IMR-90 (cell line): ENCODE data around the gene RAB11FIP3. TPM values are rescaled to one million over a fixed set of nuclear protein-coding genes. Genes with fewer than 3 reads are reported as not detected.

Experiments used
- ATAC-seq: fragments of 200-7000 bp; cut with Tn5 transposase; 2 replicates; pipeline ENCODE4 v1.9.1; 2020; ENCODE audit warnings: low read depth, mild to moderate bottlenecking, moderate library complexity
- BruUV-seq: library from RNA; stranded (reverse); fragments of 400-500 nt; replicated peaks from 2 replicates; lab custom pipeline; 2021; lab: Mats Ljungman, UMichigan
- CTCF ChIA-PET: fragments of 300-600 bp; formaldehyde crosslinking; extraction: SDS; loops from one replicate; lab custom pipeline; 2021; ENCODE audit warnings: antibody characterized with exemption; lab: Yijun Ruan, JAX
- POLR2A ChIA-PET: fragments of 300-600 bp; sonication (Branson Sonifier 250); formaldehyde crosslinking; loops from one replicate; lab custom pipeline; 2022; ENCODE audit warnings: antibody characterized with exemption; ENCODE audit not compliant: unreplicated experiment; lab: Charles Lee
- DNase-seq: peaks from one replicate; pipeline ENCODE4 v3.0.0; 2013
- H2AFZ ChIP-seq: replicated peaks from 2 replicates; pipeline ENCODE3; 2013; ENCODE audit warnings: low read length, mild to moderate bottlenecking; ENCODE audit not compliant: poor library complexity
- H2AK5ac ChIP-seq: 2 replicates; pipeline ENCODE4 v1.6.1; 2013; ENCODE audit warnings: low read depth, low read length, inconsistent platforms
- H2AK9ac ChIP-seq: replicated peaks from 2 replicates; pipeline ENCODE3; 2013; ENCODE audit warnings: mild to moderate bottlenecking, low read depth, low read length, moderate library complexity; ENCODE audit not compliant: poor library complexity
- H2BK120ac ChIP-seq: 2 replicates; pipeline ENCODE4 v1.6.1; 2013; ENCODE audit warnings: low read depth, low read length, inconsistent platforms
- H2BK15ac ChIP-seq: 3 replicates; pipeline ENCODE4 v1.6.1; 2013; ENCODE audit warnings: low read depth, low read length, inconsistent platforms
- H2BK20ac ChIP-seq: 2 replicates; pipeline ENCODE4 v1.6.1; 2013; ENCODE audit warnings: low read depth, mild to moderate bottlenecking, inconsistent platforms, low read length, moderate library complexity
- H2BK5ac ChIP-seq: 2 replicates; pipeline ENCODE4 v1.6.1; 2013; ENCODE audit warnings: mild to moderate bottlenecking, low read depth, low read length, inconsistent platforms; ENCODE audit not compliant: poor library complexity, severe bottlenecking
- H3K14ac ChIP-seq: replicated peaks from 2 replicates; pipeline ENCODE4 v1.6.1; 2013; ENCODE audit warnings: low read depth, low read length, inconsistent platforms
- H3K18ac ChIP-seq: 2 replicates; pipeline ENCODE4 v1.6.1; 2013; ENCODE audit warnings: low read depth, low read length, control low read depth
- H3K23ac ChIP-seq: 2 replicates; pipeline ENCODE4 v1.6.1; 2013; ENCODE audit warnings: low read depth, low read length, inconsistent platforms
- H3K27ac ChIP-seq: 2 replicates; pipeline ENCODE4 v1.5.1; 2013; ENCODE audit warnings: mild to moderate bottlenecking, control low read depth, low read length; ENCODE audit not compliant: insufficient read depth
- H3K27me3 ChIP-seq: 2 replicates; pipeline ENCODE4 v1.6.1; 2013; ENCODE audit warnings: low read length; ENCODE audit not compliant: control insufficient read depth, insufficient read depth
- H3K36me3 ChIP-seq: 2 replicates; pipeline ENCODE4 v1.6.1; 2013; ENCODE audit warnings: low read length, mixed read lengths; ENCODE audit not compliant: control insufficient read depth, insufficient read depth
- H3K4ac ChIP-seq: 2 replicates; pipeline ENCODE4 v1.6.1; 2013; ENCODE audit warnings: low read depth, low read length, inconsistent platforms
- H3K4me1 ChIP-seq: 2 replicates; pipeline ENCODE4 v1.6.1; 2013; ENCODE audit warnings: low read length, mixed read lengths; ENCODE audit not compliant: control insufficient read depth, insufficient read depth
- H3K4me2 ChIP-seq: 2 replicates; pipeline ENCODE4 v1.6.1; 2013; ENCODE audit warnings: low read depth, mild to moderate bottlenecking, control low read depth, low read length, moderate library complexity
- H3K4me3 ChIP-seq: 2 replicates; pipeline ENCODE4 v1.5.1; 2013; ENCODE audit warnings: low read depth, mild to moderate bottlenecking, control low read depth, low read length, moderate library complexity; ENCODE audit not compliant: insufficient read depth
- H3K56ac ChIP-seq: 2 replicates; pipeline ENCODE4 v1.6.1; 2013; ENCODE audit warnings: low read length, inconsistent platforms; ENCODE audit not compliant: insufficient read depth; ENCODE audit errors: extremely low read depth
- H3K79me1 ChIP-seq, 2 experiments: 2 replicates each; pipeline ENCODE4 v1.6.1; 2013; ENCODE audit warnings: low read length in 2 of 2, inconsistent platforms in 1 of 2, low read depth in 1 of 2
- H3K9ac ChIP-seq: 2 replicates; pipeline ENCODE4 v1.6.1; 2013; ENCODE audit warnings: low read depth, low read length, control low read depth
- H3K9me1 ChIP-seq: 2 replicates; pipeline ENCODE4 v1.6.1; 2013; ENCODE audit warnings: low read length, inconsistent platforms; ENCODE audit not compliant: insufficient read depth
- H3K9me3 ChIP-seq: 2 replicates; pipeline ENCODE4 v1.6.1; 2013; ENCODE audit warnings: low read length; ENCODE audit not compliant: control insufficient read depth, insufficient read depth
- H4K20me1 ChIP-seq: 2 replicates; pipeline ENCODE4 v1.6.1; 2013; ENCODE audit warnings: low read length, inconsistent platforms; ENCODE audit not compliant: insufficient read depth
- H4K5ac ChIP-seq: 2 replicates; pipeline ENCODE4 v1.6.1; 2013; ENCODE audit warnings: mild to moderate bottlenecking, low read depth, low read length, control low read depth
- H4K8ac ChIP-seq, 2 experiments: 2 replicates each; pipeline ENCODE4 v1.6.1; 2013; ENCODE audit warnings: low read depth in 2 of 2, low read length in 2 of 2, control low read depth in 1 of 2, inconsistent platforms in 1 of 2
- H4K91ac ChIP-seq: 2 replicates; pipeline ENCODE4 v1.6.1; 2013; ENCODE audit warnings: low read depth, low read length, inconsistent platforms; ENCODE audit not compliant: insufficient read depth
- BHLHE40 ChIP-seq: fragments of 150-350 bp; IDR thresholded peaks from 2 replicates; pipeline ENCODE4 v1.6.1; 2016; ENCODE audit warnings: mild to moderate bottlenecking, low read depth, low read length
- CEBPB ChIP-seq: IDR thresholded peaks from 2 replicates; pipeline ENCODE4 v1.6.1; 2012; ENCODE audit warnings: low read depth, low read length, improper control_type of control experiment
- CHD1 ChIP-seq: IDR thresholded peaks from 2 replicates; pipeline ENCODE4 v1.6.1; 2012; ENCODE audit warnings: low read depth, low read length, improper control_type of control experiment
- FOS ChIP-seq: fragments of 150-350 bp; IDR thresholded peaks from 2 replicates; pipeline ENCODE4 v1.6.1; 2016; ENCODE audit warnings: low read depth, low read length
- MAFK ChIP-seq: IDR thresholded peaks from 2 replicates; pipeline ENCODE4 v1.6.1; 2012; ENCODE audit warnings: low read depth, low read length, improper control_type of control experiment
- MAZ ChIP-seq: IDR thresholded peaks from 2 replicates; pipeline ENCODE4 v1.6.1; 2012; ENCODE audit warnings: low read depth, mild to moderate bottlenecking, low read length, improper control_type of control experiment, moderate library complexity, borderline replicate concordance
- MXI1 ChIP-seq: IDR thresholded peaks from 2 replicates; pipeline ENCODE4 v1.6.1; 2012; ENCODE audit warnings: low read depth, mild to moderate bottlenecking, low read length, moderate library complexity, borderline replicate concordance
- NFE2L2 ChIP-seq: fragments of 150-350 bp; IDR thresholded peaks from 2 replicates; pipeline ENCODE4 v1.6.1; 2016; ENCODE audit warnings: low read depth, mild to moderate bottlenecking, low read length
- POLR2A ChIP-seq: IDR thresholded peaks from 2 replicates; pipeline ENCODE4 v1.6.1; 2012; ENCODE audit warnings: mild to moderate bottlenecking, low read depth, low read length
- RAD21 ChIP-seq: IDR thresholded peaks from 2 replicates; pipeline ENCODE4 v1.6.1; 2012; ENCODE audit warnings: low read length, improper control_type of control experiment
- RCOR1 ChIP-seq: IDR thresholded peaks from 2 replicates; pipeline ENCODE4 v1.6.1; 2012; ENCODE audit warnings: mild to moderate bottlenecking, low read length, improper control_type of control experiment; ENCODE audit not compliant: insufficient replicate concordance
- RFX5 ChIP-seq: IDR thresholded peaks from 2 replicates; pipeline ENCODE4 v1.8.0; 2012; ENCODE audit warnings: low read depth, mild to moderate bottlenecking, low read length, moderate library complexity
- SMC3 ChIP-seq: fragments of 150-350 bp; IDR thresholded peaks from 2 replicates; pipeline ENCODE4 v1.6.1; 2016; ENCODE audit warnings: low read depth, mild to moderate bottlenecking, antibody characterized with exemption, low read length, moderate library complexity
- WGBS, 2 experiments: methylation state at CpG; one replicate each; pipeline versions ENCODE4 v1.1.5 to v1.1.7; 2013; ENCODE audit warnings: missing lambda C conversion rate in 2 of 2; ENCODE audit not compliant: insufficient read length in 1 of 2; ENCODE audit errors: extremely low coverage in 2 of 2; 5-methylcytosine and 5-hydroxymethylcytosine counted together
- dilution Hi-C: fragments of 300-500 bp; cut with HindIII; formaldehyde crosslinking; loops from one replicate; pipeline ENCODE4 v1.14.3; 2018; ENCODE audit warnings: low sequenced_read_pairs; ENCODE audit not compliant: unreplicated experiment
- in situ Hi-C: fragments of 300-500 bp; cut with MboI; formaldehyde crosslinking; loops from 3 replicates; pipeline ENCODE4 v1.14.3; 2019; ENCODE audit warnings: low sequenced_read_pairs, inconsistent platforms, mixed read lengths
- intact Hi-C: fragments of 100-400 bp; cut with micrococcal nuclease; formaldehyde crosslinking; loops from 2 replicates; pipeline ENCODE4 v1.10.0; 2022
- polyA plus RNA-seq, 3 experiments: library from polyadenylated mRNA; depleted of rRNA; stranded (reverse); fragments of >200 nt; gene quantifications; 2 replicates each; pipeline ENCODE4 v1.2.3, GENCODE V29; 2012; ENCODE audit warnings: low replicate concordance in 1 of 3
- total RNA-seq: library from RNA; depleted of rRNA; stranded (reverse); fragments of >200 nt; gene quantifications from 2 replicates; pipeline ENCODE4 v1.2.3, GENCODE V29; 2012
- TF ChIP-seq, protein P1 (sequence below): conservative IDR thresholded peaks from 2 replicates; pipeline ENCODE4 v1.5.1; 2012; ENCODE audit warnings: mild to moderate bottlenecking, low read depth, low read length, improper control_type of control experiment
- TF ChIP-seq, protein P2 (sequence below): fragments of 150-350 bp; IDR thresholded peaks from 2 replicates; pipeline ENCODE4 v1.6.1; 2016; ENCODE audit warnings: low read depth, mild to moderate bottlenecking, low read length, moderate library complexity, borderline replicate concordance
- TF ChIP-seq, protein P3 (sequence below): fragments of 150-350 bp; IDR thresholded peaks from 2 replicates; pipeline ENCODE4 v1.6.1; 2017; ENCODE audit warnings: mild to moderate bottlenecking, antibody characterized with exemption, low read length, low read depth

The RAB11FIP3 gene
- total and polyA plus RNA-seq, 2 of the 4 experiments (the other 2 are of a cell fraction): 7.5 to 22.5 TPM

GRCh38 chr16:548586-548985, 123.1 kb downstream of the RAB11FIP3 start:
- H3K9me3 ChIP-seq: no peaks in the 10 kb centered on the region
- ATAC-seq (no peak), DNase-seq (no peak)
- ChIA-PET CTCF (no interaction called here), POLR2A (no interaction called here)
- no TSS peak for BruUV-seq
- H4K20me1 ChIP-seq: peaks cover 23% of the 10 kb centered on the region
- H3K4me3 ChIP-seq: no peak overlapping the region
- H4K8ac ChIP-seq: no peak overlapping the region
- peaks cover 31% of the 10 kb centered on the region for H3K36me3 ChIP-seq
- no peak overlapping the region for H3K14ac ChIP-seq
- no peak overlapping the region for H3K4ac ChIP-seq
- in situ Hi-C loops (no loop called here), dilution Hi-C loops (no loop called here), intact Hi-C loops (no loop called here)
- no peak overlapping the region for H2AK5ac ChIP-seq
- no peaks in the 10 kb centered on the region for H3K27me3 ChIP-seq
- H2BK20ac ChIP-seq: no peak overlapping the region
- H2AFZ ChIP-seq: no peak overlapping the region
- TF ChIP-seq RAD21: no peak
- TF ChIP-seq POLR2A: no peak
- TF ChIP-seq SMC3: no peak
- TF ChIP-seq RFX5: no peak
- TF ChIP-seq MXI1: no peak
- TF ChIP-seq, protein P1, sequence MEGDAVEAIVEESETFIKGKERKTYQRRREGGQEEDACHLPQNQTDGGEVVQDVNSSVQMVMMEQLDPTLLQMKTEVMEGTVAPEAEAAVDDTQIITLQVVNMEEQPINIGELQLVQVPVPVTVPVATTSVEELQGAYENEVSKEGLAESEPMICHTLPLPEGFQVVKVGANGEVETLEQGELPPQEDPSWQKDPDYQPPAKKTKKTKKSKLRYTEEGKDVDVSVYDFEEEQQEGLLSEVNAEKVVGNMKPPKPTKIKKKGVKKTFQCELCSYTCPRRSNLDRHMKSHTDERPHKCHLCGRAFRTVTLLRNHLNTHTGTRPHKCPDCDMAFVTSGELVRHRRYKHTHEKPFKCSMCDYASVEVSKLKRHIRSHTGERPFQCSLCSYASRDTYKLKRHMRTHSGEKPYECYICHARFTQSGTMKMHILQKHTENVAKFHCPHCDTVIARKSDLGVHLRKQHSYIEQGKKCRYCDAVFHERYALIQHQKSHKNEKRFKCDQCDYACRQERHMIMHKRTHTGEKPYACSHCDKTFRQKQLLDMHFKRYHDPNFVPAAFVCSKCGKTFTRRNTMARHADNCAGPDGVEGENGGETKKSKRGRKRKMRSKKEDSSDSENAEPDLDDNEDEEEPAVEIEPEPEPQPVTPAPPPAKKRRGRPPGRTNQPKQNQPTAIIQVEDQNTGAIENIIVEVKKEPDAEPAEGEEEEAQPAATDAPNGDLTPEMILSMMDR: no peak
- TF ChIP-seq, protein P2, sequence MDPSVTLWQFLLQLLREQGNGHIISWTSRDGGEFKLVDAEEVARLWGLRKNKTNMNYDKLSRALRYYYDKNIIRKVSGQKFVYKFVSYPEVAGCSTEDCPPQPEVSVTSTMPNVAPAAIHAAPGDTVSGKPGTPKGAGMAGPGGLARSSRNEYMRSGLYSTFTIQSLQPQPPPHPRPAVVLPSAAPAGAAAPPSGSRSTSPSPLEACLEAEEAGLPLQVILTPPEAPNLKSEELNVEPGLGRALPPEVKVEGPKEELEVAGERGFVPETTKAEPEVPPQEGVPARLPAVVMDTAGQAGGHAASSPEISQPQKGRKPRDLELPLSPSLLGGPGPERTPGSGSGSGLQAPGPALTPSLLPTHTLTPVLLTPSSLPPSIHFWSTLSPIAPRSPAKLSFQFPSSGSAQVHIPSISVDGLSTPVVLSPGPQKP: no peak
- TF ChIP-seq NFE2L2: no peak
- TF ChIP-seq CEBPB: no peak
- no peak for TF ChIP-seq RCOR1
- TF ChIP-seq MAFK: no peak
- TF ChIP-seq BHLHE40: no peak
- no peak for TF ChIP-seq MAZ
- no peak for TF ChIP-seq CHD1
- TF ChIP-seq FOS: no peak
- TF ChIP-seq, protein P3, sequence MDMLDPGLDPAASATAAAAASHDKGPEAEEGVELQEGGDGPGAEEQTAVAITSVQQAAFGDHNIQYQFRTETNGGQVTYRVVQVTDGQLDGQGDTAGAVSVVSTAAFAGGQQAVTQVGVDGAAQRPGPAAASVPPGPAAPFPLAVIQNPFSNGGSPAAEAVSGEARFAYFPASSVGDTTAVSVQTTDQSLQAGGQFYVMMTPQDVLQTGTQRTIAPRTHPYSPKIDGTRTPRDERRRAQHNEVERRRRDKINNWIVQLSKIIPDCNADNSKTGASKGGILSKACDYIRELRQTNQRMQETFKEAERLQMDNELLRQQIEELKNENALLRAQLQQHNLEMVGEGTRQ: no peak
- H2BK120ac ChIP-seq: no peak overlapping the region
- H3K4me1 ChIP-seq: no peaks in the 10 kb centered on the region
- no peak overlapping the region for H4K91ac ChIP-seq
- H3K9ac ChIP-seq: no peak overlapping the region
- no peak overlapping the region for H3K56ac ChIP-seq
- no peaks in the 10 kb centered on the region for H3K9me1 ChIP-seq
- no peak overlapping the region for H2BK15ac ChIP-seq
- H4K5ac ChIP-seq: no peak overlapping the region
- no peak overlapping the region for H2BK5ac ChIP-seq
- no peak overlapping the region for H3K23ac ChIP-seq
- no peak overlapping the region for H3K27ac ChIP-seq
- H3K4me2 ChIP-seq: no peak overlapping the region
- no peak overlapping the region for H2AK9ac ChIP-seq
- WGBS, 2 experiments: 99% methylated on average over 17 of the region's 21 CpGs; no CpG with 5 or more reads in 1 of the 2 experiments
- no peak overlapping the region for H3K18ac ChIP-seq
- peaks cover 0 to 12% of the 10 kb centered on the region in 2 experiments; a peak in 2 of 4 replicates for H3K79me1 ChIP-seq
